Calu3 (cell line): ENCODE results near the gene C9. TPM values are rescaled to one million over a fixed set of nuclear protein-coding genes. Genes with fewer than 3 reads are reported as not detected.

ENCODE experiments used
- BruUV-seq: library from RNA; stranded (reverse); fragments of 400-500 nt; replicated peaks from 2 replicates; lab custom pipeline; 2021; lab: Mats Ljungman, UMichigan
- CTCF ChIA-PET: fragments of 300-600 bp; sonication (Branson Sonifier 250); formaldehyde crosslinking; loops from one replicate; lab custom pipeline; 2022; ENCODE audit warnings: antibody characterized with exemption; lab: Charles Lee
- DNase-seq: peaks from one replicate; pipeline ENCODE4 v3.0.0; 2022
- H3K27ac Mint-ChIP-seq: one replicate; pipeline ENCODE4 v1.8.0; 2022; ENCODE audit warnings: mixed read lengths; ENCODE audit not compliant: unreplicated experiment
- H3K27me3 Mint-ChIP-seq: one replicate; pipeline ENCODE4 v1.8.0; 2022; ENCODE audit warnings: mixed read lengths; ENCODE audit not compliant: unreplicated experiment
- H3K36me3 Mint-ChIP-seq: one replicate; pipeline ENCODE4 v1.8.0; 2022; ENCODE audit warnings: mild to moderate bottlenecking, moderate library complexity, mixed read lengths; ENCODE audit not compliant: insufficient read depth, unreplicated experiment
- H3K4me1 Mint-ChIP-seq: one replicate; pipeline ENCODE4 v1.8.0; 2022; ENCODE audit warnings: mild to moderate bottlenecking, low read depth, mixed read lengths; ENCODE audit not compliant: unreplicated experiment
- H3K4me3 Mint-ChIP-seq: one replicate; pipeline ENCODE4 v1.8.0; 2022; ENCODE audit warnings: mild to moderate bottlenecking, low read depth, moderate library complexity, mixed read lengths; ENCODE audit not compliant: unreplicated experiment
- H3K9me3 Mint-ChIP-seq: one replicate; pipeline ENCODE4 v1.8.0; 2022; ENCODE audit warnings: low read depth, mixed read lengths; ENCODE audit not compliant: unreplicated experiment
- intact Hi-C: fragments of 100-400 bp; cut with micrococcal nuclease; formaldehyde crosslinking; loops from one replicate; pipeline ENCODE4 v1.10.0; 2022; ENCODE audit not compliant: unreplicated experiment
- total RNA-seq: library from RNA; stranded (reverse); gene quantifications from 2 replicates; pipeline ENCODE4 v1.2.3, GENCODE V29; 2022
- TF ChIP-seq, protein P1 (sequence below): fragments of 200-600 bp; IDR thresholded peaks from one replicate; pipeline ENCODE4 v1.8.0; 2022; ENCODE audit warnings: antibody characterized with exemption; ENCODE audit not compliant: unreplicated experiment

Gene C9
- total RNA-seq, 1 experiment from 2014 or later, result not detected

DNA sequence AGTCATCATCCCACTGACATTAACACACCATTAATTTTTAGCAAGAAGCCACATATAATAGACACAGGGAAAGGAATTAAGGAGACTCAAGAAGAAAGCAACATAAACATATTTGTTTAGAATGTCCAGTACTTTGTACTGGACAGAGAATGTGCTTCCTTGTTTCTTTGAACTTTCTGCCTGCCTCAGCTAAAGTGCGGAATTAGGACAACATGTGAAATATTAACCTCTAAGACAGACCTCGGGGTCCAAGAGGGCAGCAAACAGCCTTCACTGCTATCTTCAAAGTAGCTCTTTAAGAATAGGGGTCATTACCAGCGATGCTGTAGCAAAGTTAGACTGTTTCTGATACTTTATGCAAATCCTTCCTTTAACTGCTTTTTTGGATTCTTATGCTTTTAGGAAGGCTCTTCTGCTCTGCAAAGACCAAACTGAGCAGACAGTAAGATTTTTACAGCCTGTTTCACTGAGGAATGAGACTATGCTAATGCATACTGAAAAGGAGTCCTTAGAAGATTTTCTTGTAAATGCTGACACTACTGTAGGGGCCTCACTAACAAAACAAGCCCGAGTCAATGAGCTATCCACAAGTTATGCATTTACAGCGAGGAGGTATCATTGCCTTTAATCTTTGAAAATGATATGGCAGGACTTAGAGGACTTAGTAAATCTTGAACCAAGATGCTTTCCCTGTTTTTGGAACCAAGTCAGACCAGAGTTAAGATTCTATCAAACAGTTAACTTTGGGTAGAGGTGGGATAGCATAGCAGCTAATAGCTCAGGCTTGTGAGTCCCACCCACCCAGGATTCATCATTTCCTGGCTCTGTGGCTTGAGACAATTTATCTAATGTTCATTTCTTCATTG is 36.7 kb upstream of the C9 start:
- Mint-ChIP-seq H3K4me1 (peaks cover 29% of the 10 kb centered on the region), H3K4me3 (no peak overlapping the region), H3K36me3 (no peaks in the 10 kb centered on the region), H3K27me3 (no peaks in the 10 kb centered on the region), H3K27ac (peak overlapping the region; percentile 27), H3K9me3 (no peaks in the 10 kb centered on the region)
- CTCF ChIA-PET, result interaction anchor here (0.7 to 1.4 kb wide), 2 partner anchors 10 to 55 kb away, joined by 3 to 9 read pairs; no protein-coding TSS in a partner anchor
- TF ChIP-seq, protein P1, sequence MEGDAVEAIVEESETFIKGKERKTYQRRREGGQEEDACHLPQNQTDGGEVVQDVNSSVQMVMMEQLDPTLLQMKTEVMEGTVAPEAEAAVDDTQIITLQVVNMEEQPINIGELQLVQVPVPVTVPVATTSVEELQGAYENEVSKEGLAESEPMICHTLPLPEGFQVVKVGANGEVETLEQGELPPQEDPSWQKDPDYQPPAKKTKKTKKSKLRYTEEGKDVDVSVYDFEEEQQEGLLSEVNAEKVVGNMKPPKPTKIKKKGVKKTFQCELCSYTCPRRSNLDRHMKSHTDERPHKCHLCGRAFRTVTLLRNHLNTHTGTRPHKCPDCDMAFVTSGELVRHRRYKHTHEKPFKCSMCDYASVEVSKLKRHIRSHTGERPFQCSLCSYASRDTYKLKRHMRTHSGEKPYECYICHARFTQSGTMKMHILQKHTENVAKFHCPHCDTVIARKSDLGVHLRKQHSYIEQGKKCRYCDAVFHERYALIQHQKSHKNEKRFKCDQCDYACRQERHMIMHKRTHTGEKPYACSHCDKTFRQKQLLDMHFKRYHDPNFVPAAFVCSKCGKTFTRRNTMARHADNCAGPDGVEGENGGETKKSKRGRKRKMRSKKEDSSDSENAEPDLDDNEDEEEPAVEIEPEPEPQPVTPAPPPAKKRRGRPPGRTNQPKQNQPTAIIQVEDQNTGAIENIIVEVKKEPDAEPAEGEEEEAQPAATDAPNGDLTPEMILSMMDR, result no peak
- BruUV-seq, result no TSS peak
- DNase-seq, result no peak
- intact Hi-C loops, result no loop called here

DNA sequence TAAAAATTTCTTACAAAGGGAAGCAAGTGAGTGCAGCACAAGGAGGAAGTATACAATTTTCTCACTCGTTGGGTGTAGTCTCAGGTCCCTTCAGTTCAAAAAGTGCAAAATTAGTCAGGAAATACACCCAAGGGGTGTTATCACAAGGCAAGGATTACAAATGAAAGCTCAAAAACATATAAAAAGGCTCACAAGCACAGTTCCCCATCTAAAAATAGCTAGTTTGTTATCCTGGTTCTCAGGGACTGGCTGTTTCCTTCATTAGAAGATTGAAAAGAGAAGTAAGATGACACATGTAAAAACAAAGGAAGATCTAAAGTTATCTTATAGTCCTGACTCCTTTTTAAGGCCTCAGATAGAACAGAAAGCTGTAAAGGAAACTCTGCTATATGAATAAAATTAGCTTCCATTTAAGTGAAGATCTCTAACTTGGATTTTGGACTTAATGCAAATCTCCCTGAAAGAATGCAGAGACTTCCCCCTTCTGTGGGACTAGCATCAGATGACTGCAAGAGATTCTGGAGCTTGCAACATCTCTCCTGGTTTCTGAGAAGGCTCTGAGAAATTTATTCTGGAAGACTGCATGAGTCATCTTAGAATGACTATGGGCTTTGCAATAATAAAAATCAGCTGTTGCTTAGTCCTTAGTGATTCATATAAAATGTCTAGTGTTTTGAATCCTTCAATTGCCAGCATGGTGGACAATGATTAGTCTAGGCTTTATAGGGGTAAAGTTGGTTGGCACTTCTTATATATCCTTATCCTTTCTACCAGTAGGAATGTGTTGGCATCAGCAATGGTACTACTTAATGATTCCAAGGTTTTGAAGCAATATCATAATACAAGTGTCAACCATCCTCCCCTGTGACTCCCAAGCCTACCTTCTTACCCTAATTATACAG is 35.1 kb upstream of the C9 start:
- no peaks in the 10 kb centered on the region for H3K9me3 Mint-ChIP-seq
- no peaks in the 10 kb centered on the region for H3K27me3 Mint-ChIP-seq
- peak overlapping the region; percentile 50 for H3K27ac Mint-ChIP-seq
- H3K4me3 Mint-ChIP-seq, result no peak overlapping the region
- H3K36me3 Mint-ChIP-seq, result no peaks in the 10 kb centered on the region
- H3K4me1 Mint-ChIP-seq, result peaks cover 42% of the 10 kb centered on the region
- BruUV-seq, result no TSS peak
- intact Hi-C loops, result no loop called here
- peak; percentile 33 for DNase-seq
- TF ChIP-seq, protein P1, result no peak
- CTCF ChIA-PET, result interaction anchor here (0.5 to 1.5 kb wide), 3 partner anchors 23 to 118 kb away, joined by 3 to 6 read pairs (median 3); no protein-coding TSS in a partner anchor

DNA sequence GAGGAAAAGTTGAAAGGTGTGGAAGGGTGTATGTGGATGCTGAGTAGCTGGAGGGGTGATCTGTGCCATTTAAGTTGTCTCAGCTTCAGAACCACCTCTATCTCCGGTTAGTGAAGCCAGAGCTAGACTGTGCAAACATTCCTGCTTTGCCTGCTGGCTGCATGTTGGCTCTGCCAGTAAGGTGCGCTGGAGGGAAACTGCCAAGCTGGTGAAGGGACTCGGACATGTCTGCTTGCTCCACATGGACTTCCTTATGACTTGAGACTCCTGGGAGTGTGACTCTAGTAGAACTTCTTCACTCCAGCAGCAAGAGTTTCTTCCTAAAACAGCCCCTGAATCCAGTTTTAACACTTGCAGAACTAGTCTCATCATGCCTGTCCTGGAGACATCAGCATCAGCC is 32.5 kb upstream of the C9 start:
- CTCF ChIA-PET, result no interaction called here
- intact Hi-C loops, result no loop called here
- Mint-ChIP-seq H3K4me1 (peaks cover 42% of the 10 kb centered on the region), H3K27me3 (no peaks in the 10 kb centered on the region), H3K36me3 (no peaks in the 10 kb centered on the region), H3K4me3 (no peak overlapping the region), H3K27ac (no peak overlapping the region), H3K9me3 (no peaks in the 10 kb centered on the region)
- no TSS peak for BruUV-seq
- TF ChIP-seq, protein P1, result no peak
- no peak for DNase-seq

DNA sequence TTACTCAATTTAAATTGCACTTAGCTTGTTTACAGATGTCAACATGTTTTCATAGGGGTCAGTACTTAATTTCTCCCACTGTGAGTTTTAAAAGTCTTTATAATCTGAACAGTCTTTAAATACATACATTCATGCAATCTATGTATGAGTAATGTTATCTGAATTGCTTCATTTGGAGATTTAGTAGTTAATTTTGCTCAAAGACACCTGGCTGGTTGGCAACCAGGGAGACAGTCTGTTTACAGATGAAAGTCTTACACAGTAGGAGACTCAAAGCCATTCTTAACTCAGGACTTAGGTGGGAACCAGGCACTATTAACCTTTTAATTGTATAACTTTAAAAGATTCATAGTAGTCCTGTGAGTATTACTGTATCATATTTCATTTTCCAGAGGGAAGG is 31.2 kb upstream of the C9 start:
- H3K27ac Mint-ChIP-seq, result no peak overlapping the region

More for the DNA sequence above, 31.2 kb upstream of the C9 start:
- DNase-seq, result no peak
- Mint-ChIP-seq H3K27me3 (no peaks in the 10 kb centered on the region), H3K4me3 (no peak overlapping the region), H3K4me1 (peaks cover 38% of the 10 kb centered on the region), H3K9me3 (no peaks in the 10 kb centered on the region), H3K36me3 (no peaks in the 10 kb centered on the region)
- TF ChIP-seq, protein P1, result no peak
- intact Hi-C loops, result no loop called here
- BruUV-seq, result no TSS peak
- CTCF ChIA-PET, result interaction anchor here (0.6 to 1.0 kb wide), 3 partner anchors 20 to 152 kb away, joined by 3 to 4 read pairs (median 3); partner anchors contain the start of gene DAB2
